ACC112 (cell line): ENCODE data around the gene KPNA3.
"Not testable (repeated sequence)": the region's sequence is repeated elsewhere in the genome, so short reads cannot be mapped to it uniquely, and the experiment has no call there.

Experiments used
- H2AFZ ChIP-seq: fragments of 200-600 bp; sonication (generic); one replicate; pipeline ENCODE4 v1.6.0; 2017; ENCODE audit warnings: antibody characterized with exemption, low read length; ENCODE audit not compliant: unreplicated experiment
- H3K27ac ChIP-seq: fragments of 200-600 bp; sonication (generic); 2 replicates; pipeline ENCODE4 v1.5.1; 2014; ENCODE audit warnings: low read depth, mild to moderate bottlenecking, antibody characterized with exemption, low read length, moderate library complexity
- H3K27me3 ChIP-seq: fragments of 200-600 bp; sonication (generic); 2 replicates; pipeline ENCODE4 v1.6.1; 2014; ENCODE audit warnings: mild to moderate bottlenecking, antibody characterized with exemption, low read length, moderate library complexity, mixed read lengths; ENCODE audit not compliant: insufficient read depth
- H3K36me3 ChIP-seq: fragments of 200-600 bp; sonication (generic); 2 replicates; pipeline ENCODE4 v1.6.1; 2016; ENCODE audit warnings: mild to moderate bottlenecking, antibody characterized with exemption, low read length, moderate library complexity, mixed read lengths; ENCODE audit not compliant: insufficient read depth
- H3K4me1 ChIP-seq: fragments of 200-600 bp; sonication (generic); one replicate; pipeline ENCODE4 v1.6.1; 2016; ENCODE audit warnings: low read length, mixed read lengths; ENCODE audit not compliant: insufficient read depth, unreplicated experiment, control insufficient read depth
- H3K4me3 ChIP-seq: fragments of 200-600 bp; sonication (generic); 2 replicates; pipeline ENCODE4 v1.5.1; 2014; ENCODE audit warnings: mild to moderate bottlenecking, low read depth, low read length
- H3K79me2 ChIP-seq: fragments of 200-600 bp; sonication (generic); one replicate; pipeline ENCODE4 v1.6.0; 2016; ENCODE audit warnings: low read length; ENCODE audit not compliant: control insufficient read depth, unreplicated experiment, insufficient read depth

KPNA3 gene

DNA sequence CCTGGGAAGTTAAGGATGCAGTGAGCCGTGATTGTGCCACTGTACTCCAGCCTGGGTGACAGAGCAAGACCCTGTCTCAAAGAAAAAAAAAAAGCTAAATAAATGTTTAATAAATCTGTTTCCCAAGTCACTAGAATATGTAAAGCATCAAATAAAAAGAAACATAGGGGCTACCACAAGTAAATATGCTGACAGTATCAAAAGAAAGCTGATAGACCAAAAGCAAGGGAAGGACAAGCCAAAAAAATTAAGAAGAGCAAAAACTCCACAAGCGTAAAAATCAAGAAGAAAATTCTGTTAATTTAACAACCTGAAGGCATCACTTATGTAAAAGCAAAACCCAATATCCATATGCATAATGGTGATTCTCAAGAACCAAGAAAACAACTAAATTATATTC lies 9.7 kb downstream of the KPNA3 start:
- peaks cover 8% of the 10 kb centered on the region for H3K4me1 ChIP-seq
- no peak overlapping the region for H3K4me3 ChIP-seq
- H3K79me2 ChIP-seq, result peaks cover 93% of the 10 kb centered on the region

DNA sequence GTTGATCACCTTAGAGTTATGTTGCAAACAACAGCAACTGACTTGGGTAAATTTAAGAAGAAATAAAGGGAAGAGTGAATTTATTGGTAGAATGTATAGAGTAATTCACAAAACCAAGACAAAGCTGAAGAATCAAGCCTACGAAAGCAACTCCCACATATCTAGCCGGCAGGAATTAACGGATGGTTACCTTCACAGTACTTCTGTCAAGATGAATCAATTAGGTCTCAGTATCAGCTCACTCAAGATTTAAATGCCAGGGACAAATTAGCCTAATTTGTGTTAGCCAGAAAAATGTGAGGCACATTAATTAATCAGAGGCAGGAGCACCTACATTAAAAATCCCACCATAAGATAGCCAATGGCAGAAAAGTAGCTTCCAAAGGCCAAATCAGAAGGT lies 10.7 kb downstream of the KPNA3 start:
- Histone ChIP-seq H3K27ac (no peak overlapping the region), H3K27me3 (no peaks in the 10 kb centered on the region), H3K36me3 (peaks cover 4% of the 10 kb centered on the region; the same call in 1 of the 2 replicates), H3K79me2 (peaks cover 91% of the 10 kb centered on the region), H2AFZ (no peak overlapping the region), H3K4me1 (peaks cover 8% of the 10 kb centered on the region), H3K4me3 (no peak overlapping the region)

More for the DNA sequence above, 9.7 kb downstream of the KPNA3 start:
- peaks cover 4% of the 10 kb centered on the region; the same call in 1 of the 2 replicates for H3K36me3 ChIP-seq
- no peak overlapping the region for H2AFZ ChIP-seq
- H3K27ac ChIP-seq, result no peak overlapping the region
- H3K27me3 ChIP-seq, result no peaks in the 10 kb centered on the region

DNA sequence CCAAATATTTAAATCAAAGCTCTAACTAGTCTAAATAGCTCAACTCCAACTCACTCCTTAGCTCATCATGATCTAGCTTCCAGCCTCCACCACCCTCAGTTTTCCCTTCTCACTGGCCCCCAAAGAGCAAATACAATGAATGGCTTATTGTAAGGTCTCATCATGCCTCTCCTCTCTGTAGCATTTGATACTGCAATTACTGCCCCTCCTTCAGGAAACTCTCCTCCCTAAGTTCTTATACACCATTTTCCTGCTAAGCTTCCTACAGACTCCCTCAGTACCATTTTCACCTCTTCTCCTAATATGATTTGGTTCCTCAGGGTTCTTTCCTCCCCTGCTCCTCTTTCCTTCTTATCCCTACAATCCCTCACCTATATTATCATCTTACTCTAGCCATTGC lies 12.8 kb downstream of the KPNA3 start:
- Histone ChIP-seq H3K4me1 (no peaks in the 10 kb centered on the region), H3K36me3 (no peaks in the 10 kb centered on the region), H2AFZ (no peak overlapping the region), H3K27ac (no peak overlapping the region), H3K27me3 (no peaks in the 10 kb centered on the region), H3K4me3 (no peak overlapping the region), H3K79me2 (peaks cover 86% of the 10 kb centered on the region)

DNA sequence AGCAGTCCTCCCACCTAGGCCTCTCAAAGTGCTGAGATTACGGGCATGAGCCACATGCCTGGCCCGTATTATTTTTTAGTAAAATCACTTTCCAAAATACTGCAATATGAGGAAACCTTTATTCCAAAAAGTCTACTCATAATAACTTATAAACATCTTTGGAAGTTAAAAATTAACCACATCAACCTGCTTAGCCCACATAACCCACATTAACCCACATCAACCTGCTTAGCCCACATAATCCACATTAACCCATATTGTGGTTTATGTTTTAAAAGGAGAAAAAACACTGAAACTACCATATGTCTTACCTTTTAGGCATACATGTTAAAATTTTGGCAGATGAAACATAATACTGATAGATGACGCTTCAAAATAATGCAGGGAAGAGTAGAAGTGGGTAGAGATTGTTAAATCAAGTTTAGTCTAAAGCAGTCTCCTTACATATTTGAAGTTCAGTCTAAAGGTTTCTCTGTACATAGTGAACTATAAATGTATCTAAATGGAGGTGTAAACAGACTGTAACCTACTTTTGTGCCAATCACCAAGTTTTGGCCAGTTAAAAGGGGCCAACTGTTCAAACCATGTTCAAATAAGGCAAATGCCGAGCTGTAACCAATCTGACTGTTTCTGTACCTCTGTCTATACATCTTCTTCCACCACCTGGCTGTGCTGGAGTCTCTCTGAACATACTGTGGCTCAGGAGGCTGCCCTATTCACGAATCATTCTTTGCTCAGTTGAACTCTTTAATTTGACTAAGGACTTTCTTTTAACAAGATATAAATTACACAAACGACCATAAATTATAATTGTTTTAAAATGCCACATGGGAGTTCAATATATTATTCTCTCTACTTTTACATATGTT lies 14.5 kb downstream of the KPNA3 start:
- Histone ChIP-seq H3K36me3 (no peaks in the 10 kb centered on the region), H3K27ac (no peak overlapping the region), H3K27me3 (no peaks in the 10 kb centered on the region), H2AFZ (no peak overlapping the region), H3K4me1 (no peaks in the 10 kb centered on the region), H3K79me2 (peaks cover 84% of the 10 kb centered on the region), H3K4me3 (no peak overlapping the region)

DNA sequence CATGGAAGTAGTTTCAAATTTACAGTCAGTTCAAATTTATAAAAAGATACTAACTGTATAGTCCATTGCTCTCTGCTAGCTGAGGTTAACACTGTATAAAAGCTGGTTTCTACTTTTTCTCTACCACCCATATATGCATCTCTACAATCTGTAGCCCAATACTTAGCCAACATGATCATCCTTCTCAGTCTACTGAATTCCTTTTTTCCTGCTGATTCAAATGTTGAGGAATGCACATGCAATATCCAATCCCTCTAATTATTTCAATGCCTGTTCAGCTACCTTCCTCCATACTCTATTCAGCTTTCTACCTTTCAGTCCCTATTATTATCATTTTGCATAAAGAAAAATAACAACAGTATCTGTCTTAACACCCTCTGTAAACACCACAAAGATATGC lies 15.6 kb downstream of the KPNA3 start:
- no peaks in the 10 kb centered on the region for H3K36me3 ChIP-seq
- H3K27me3 ChIP-seq, result no peaks in the 10 kb centered on the region
- peaks cover 82% of the 10 kb centered on the region for H3K79me2 ChIP-seq
- no peak overlapping the region for H3K27ac ChIP-seq
- no peak overlapping the region for H3K4me3 ChIP-seq
- H2AFZ ChIP-seq, result no peak overlapping the region
- H3K4me1 ChIP-seq, result no peaks in the 10 kb centered on the region

DNA sequence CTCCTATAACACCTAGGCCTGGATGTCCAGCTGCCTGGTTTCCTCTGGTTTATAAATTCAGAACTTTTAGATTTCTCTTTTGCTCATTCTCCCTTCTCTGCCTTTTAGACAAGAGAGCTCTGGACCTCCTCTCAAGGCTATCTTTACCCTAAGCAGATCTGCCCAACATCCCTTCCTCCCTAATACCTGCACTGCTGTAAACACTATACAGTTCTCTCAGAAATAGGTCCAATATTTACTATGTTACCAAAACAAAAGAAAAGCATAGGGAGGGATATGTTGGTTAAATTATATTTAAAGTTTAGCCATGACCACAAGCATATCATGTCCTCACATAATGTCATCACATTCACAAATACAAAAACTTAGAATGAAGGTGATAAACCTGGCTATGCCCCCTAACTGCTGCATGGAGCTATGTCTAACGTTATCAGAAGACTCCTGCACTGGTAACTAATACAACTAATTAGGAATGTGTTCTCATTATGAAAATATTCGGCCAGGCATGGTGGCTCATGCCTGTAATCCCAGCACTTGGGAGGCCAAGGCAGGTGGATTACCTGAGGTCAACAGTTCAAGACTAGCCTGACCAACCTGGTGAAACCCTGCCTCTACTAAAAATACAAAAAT lies 18.0 kb downstream of the KPNA3 start:
- no peaks in the 10 kb centered on the region for H3K27me3 ChIP-seq
- no peak overlapping the region for H3K27ac ChIP-seq
- H3K4me3 ChIP-seq, result no peak overlapping the region
- H3K79me2 ChIP-seq, result peaks cover 82% of the 10 kb centered on the region
- H2AFZ ChIP-seq, result no peak overlapping the region
- H3K36me3 ChIP-seq, result no peaks in the 10 kb centered on the region
- H3K4me1 ChIP-seq, result no peaks in the 10 kb centered on the region

DNA sequence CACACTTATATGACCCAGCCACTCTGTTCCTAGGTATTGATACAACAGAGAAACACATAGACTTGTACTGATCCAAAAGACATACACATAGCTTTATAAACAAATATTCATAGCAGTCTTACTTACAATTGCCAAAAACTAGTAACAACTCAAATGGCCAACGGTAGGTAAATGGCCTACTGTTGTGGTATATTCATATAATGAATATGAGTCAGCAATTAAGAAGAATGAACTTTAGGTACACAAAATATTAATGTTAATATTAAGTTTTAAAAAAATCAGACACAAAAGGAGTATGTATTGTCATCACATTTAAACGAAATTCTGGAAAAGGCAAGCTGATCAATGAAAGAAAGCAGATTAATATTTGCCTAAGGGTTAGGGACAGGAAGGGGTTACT lies 19.7 kb downstream of the KPNA3 start:
- H3K79me2 ChIP-seq, result peaks cover 76% of the 10 kb centered on the region

DNA sequence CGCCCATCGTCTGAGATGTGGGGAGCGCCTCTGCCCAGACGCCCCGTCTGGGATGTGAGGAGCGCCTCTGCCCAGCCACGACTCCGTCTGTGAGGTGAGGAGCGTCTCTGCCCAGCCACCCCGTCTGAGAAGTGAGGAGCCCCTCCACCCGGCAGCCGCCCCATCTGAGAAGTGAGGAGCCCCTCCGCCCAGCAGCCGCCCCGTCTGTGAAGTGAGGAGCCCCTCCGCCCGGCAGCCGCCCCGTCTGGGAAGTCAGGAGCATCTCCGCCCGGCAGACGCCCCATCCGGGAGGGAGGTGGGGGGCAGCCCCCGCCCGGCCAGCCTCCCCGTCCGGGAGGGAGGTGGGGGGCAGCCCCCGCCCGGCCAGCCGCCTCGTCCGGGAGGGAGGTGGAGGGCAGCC lies 30.7 kb downstream of the KPNA3 start:
- H2AFZ ChIP-seq, H3K27ac ChIP-seq, H3K4me1 ChIP-seq, H3K27me3 ChIP-seq, H3K4me3 ChIP-seq, H3K36me3 ChIP-seq: not testable (repeated sequence)
- H3K79me2 ChIP-seq, result peaks cover 55% of the 10 kb centered on the region

More for the DNA sequence above, 19.7 kb downstream of the KPNA3 start:
- Histone ChIP-seq H3K27ac (no peak overlapping the region), H3K27me3 (no peaks in the 10 kb centered on the region), H3K4me3 (no peak overlapping the region), H3K4me1 (no peaks in the 10 kb centered on the region), H2AFZ (no peak overlapping the region), H3K36me3 (no peaks in the 10 kb centered on the region)

DNA sequence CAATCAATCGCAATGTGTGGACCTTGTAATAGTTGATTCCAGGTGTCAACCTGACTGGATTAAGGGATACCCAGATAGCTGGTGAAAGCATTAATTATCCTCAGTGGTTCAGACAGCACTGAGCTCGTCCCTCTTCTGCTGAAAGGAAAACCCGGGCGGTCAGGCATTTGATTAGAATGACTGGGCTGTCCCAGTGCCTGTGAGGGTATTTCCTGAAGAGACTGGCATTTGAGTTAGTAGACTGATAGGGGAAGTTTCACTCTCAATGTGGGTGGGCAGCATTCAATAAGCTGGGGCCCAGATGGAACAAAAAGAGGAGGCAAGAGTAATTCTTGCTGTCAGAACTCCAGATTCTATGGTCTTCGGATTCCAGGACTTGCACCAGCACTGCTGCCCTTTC lies 31.9 kb downstream of the KPNA3 start:
- Histone ChIP-seq H3K27me3 (no peaks in the 10 kb centered on the region), H3K79me2 (peaks cover 62% of the 10 kb centered on the region), H2AFZ (no peak overlapping the region), H3K27ac (no peak overlapping the region), H3K36me3 (no peaks in the 10 kb centered on the region), H3K4me1 (no peaks in the 10 kb centered on the region), H3K4me3 (no peak overlapping the region)

DNA sequence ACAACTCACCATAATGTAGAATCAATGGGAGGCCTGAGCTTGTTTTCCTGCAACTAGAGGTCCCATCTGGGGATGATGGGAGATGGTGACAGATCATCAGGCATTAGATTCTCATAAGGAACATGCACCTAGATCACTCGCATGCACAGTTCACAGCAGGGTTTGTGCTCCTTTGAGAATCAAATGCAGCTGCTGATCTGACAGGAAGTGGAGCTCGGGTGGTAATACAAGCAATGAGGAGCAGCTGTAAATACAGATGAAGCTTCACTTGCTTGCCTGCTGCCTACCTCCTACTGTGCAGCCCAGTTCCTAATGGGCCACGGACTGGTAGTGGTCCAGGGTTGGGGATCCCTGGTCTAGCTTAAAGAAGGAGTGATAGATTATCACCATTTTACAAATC lies 33.0 kb downstream of the KPNA3 start:
- no peak overlapping the region for H3K4me3 ChIP-seq
- no peaks in the 10 kb centered on the region for H3K36me3 ChIP-seq
- H3K27me3 ChIP-seq, result no peaks in the 10 kb centered on the region
- H3K4me1 ChIP-seq, result no peaks in the 10 kb centered on the region
- no peak overlapping the region for H3K27ac ChIP-seq
- no peak overlapping the region for H2AFZ ChIP-seq
- peaks cover 62% of the 10 kb centered on the region for H3K79me2 ChIP-seq

DNA sequence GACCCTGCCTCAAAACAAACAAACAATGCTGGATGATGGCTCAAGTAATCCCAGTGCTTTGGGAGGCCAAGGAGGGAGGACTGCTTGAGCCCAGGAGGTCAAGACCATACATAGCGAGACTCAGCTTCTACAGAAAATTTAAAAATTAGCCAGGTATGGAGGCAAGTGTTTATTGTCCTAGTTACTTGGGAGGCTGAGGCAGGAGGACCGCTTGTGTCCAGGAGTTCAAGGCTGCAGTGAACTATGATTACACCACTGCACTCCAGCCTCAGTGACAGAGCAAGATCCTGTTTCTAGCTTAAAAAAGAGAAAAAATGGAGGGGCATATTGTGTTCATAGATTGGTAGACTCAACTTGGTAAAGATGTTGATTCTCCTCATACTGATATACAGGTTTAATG lies 36.2 kb downstream of the KPNA3 start:
- Histone ChIP-seq H3K4me3 (no peak overlapping the region), H3K36me3 (no peaks in the 10 kb centered on the region), H3K79me2 (peaks cover 79% of the 10 kb centered on the region), H2AFZ (no peak overlapping the region), H3K27me3 (no peaks in the 10 kb centered on the region), H3K4me1 (no peaks in the 10 kb centered on the region), H3K27ac (no peak overlapping the region)
